CD4-positive, alpha-beta T cell treated with Interleukin-17A for 1 hour (primary cell): ENCODE results near the gene COL18A1.

Experiments
- DNase-seq: peaks from one replicate; pipeline ENCODE4 v3.0.0-alpha.2; 2020

COL18A1 gene

GRCh38 chr21:45537746-45538291 lies 132.9 kb downstream of the COL18A1 start:
- DNase-seq: no peak

GRCh38 chr21:45538381-45539045 lies 133.5 kb downstream of the COL18A1 start:
- no peak for DNase-seq

- no peak for DNase-seq
Observed at GRCh38 chr21:45539046-45539795, 134.3 kb downstream of the COL18A1 start.

GRCh38 chr21:45539796-45540600 lies 135.0 kb downstream of the COL18A1 start:
- DNase-seq: no peak

- no peak for DNase-seq
Observed at GRCh38 chr21:45540601-45540970, 135.6 kb downstream of the COL18A1 start.

- peak; percentile 79 for DNase-seq
Observed at GRCh38 chr21:45541221-45542039, 136.5 kb downstream of the COL18A1 start.

GRCh38 chr21:45542242-45542666 lies 137.3 kb downstream of the COL18A1 start, which contains the start of gene SLC19A1:
TSS of gene SLC19A1 (minus strand) at chr21:45542440. CDS start at chr21:45537959, 4,481 bp downstream.
- DNase-seq: peak; percentile 70

GRCh38 chr21:45542667-45543370 lies 137.9 kb downstream of the COL18A1 start:
- DNase-seq: no peak

GRCh38 chr21:45543371-45543709 lies 138.4 kb downstream of the COL18A1 start:
- DNase-seq: no peak

- no peak for DNase-seq
Observed at GRCh38 chr21:45543710-45544448, 138.9 kb downstream of the COL18A1 start.

- DNase-seq: no peak
Observed at GRCh38 chr21:45544449-45545235, 139.7 kb downstream of the COL18A1 start.

- DNase-seq: no peak
Observed at GRCh38 chr21:45545236-45545570, 140.2 kb downstream of the COL18A1 start.

GRCh38 chr21:45545691-45546531 lies 140.9 kb downstream of the COL18A1 start:
- no peak for DNase-seq

- DNase-seq: no peak
Observed at GRCh38 chr21:45546636-45547544, 141.9 kb downstream of the COL18A1 start.

- no peak for DNase-seq
Observed at GRCh38 chr21:45547545-45547900, 142.6 kb downstream of the COL18A1 start.

- DNase-seq: no peak
Observed at GRCh38 chr21:45548711-45549491, 143.9 kb downstream of the COL18A1 start.
